Stimulated activated CD8-positive, alpha-beta memory T cell treated with anti-CD3 and anti-CD28 coated beads, Interleukin-12 subunit alpha, Interleukin-12 subunit beta, amount 100 ng/mL, for 1 hour (primary cell): ENCODE results near the gene ACOT7.

Source experiments
- DNase-seq: peaks from one replicate; pipeline ENCODE4 v3.0.0-alpha.2; 2020; ENCODE audit warnings: low read depth

Gene ACOT7

DNA sequence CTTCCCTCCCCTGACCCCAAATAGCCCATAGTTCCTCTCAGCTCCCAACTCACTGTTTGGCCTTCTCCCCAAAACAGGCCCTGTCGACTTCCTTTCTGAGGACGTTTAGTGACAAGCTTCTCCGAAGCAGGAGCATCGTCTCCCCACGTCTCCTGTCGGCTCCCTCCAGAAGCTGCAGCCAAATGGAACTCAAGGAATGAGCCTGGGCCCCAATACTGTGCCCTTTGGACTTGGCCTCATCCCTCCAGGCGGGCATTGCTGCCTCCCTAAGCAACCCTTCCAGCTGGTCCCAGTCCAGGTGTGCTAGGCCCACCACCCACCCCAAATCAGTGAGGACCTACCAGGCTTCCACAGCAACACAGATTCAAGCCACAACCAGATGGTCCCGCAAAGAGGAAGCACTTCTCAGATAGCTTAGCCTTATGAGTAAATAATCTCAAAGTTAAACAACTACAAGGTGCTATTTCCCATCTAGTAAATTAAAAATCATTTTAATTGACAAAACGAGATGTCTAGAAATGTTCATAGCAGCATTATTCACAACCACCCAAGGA lies 33.0 kb downstream of the ACOT7 start:
- DNase-seq: no peak

GRCh38 chr1:6360117-6360496 lies 33.5 kb downstream of the ACOT7 start:
- no peak for DNase-seq

DNA sequence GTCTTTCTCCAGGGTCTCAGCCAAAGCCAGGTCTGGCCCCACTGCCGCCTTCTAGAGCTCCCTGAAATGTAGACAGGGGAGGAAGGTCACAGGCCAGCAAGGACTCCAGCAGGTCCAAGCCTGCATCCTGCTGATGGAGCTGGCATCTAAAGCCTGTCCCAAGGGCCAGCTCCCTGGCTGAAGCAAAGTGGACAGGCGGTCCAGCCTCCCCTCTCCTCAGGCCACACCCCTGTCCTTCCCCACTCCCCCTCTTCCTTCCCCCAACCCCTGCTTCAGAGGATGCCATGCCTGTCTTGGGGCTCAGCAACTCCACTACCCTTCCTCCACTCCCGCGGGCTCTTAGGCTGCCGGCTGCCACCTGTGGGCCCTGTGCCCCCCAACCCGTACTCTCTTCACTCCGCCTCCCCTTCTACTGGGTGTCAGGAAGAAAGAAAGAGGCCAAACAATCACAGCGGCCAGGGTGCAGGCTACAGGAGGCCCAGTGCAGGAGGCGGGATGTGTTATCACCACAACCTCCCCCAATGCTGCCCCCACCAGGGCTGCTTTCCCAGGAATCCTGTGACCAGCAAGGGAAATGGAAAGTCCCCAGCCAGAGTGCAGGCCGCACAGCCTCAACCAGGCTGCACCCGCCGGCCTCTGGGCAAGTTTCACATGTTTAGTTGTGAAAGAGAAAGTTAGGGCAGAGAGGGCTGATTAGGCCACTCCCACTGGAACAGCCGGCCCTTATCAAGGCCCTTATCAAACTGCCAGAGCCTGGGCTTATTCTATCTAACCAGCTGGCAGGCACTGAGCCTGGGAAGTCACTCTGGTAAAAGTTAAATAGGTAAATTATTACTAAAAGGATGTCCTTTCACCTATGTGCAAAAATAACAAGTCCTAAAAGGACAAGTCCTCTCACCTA lies 34.1 kb downstream of the ACOT7 start:
- DNase-seq: peak; percentile 23

DNA sequence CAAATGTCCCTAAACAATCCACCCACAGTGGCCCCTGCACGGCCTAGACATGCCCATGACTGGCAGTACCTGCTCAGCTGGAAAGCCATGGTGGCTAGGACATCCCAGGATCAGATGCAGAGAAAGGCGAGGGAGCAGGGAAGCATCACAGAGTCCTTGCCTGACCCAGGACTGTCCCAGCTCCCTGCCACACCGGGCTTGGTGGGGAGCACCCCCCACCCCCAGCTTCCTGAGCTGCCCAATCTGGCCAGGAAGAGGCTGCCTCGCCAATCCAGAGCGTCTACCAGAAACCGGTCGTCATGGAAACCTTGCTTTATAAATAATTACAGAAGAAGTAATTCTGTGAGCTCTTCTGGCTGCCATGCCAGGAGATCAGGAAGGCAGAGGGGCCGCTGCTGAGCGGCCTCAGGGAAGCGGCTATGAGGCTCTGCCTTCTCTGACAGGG lies 34.8 kb downstream of the ACOT7 start:
- DNase-seq: no peak

DNA sequence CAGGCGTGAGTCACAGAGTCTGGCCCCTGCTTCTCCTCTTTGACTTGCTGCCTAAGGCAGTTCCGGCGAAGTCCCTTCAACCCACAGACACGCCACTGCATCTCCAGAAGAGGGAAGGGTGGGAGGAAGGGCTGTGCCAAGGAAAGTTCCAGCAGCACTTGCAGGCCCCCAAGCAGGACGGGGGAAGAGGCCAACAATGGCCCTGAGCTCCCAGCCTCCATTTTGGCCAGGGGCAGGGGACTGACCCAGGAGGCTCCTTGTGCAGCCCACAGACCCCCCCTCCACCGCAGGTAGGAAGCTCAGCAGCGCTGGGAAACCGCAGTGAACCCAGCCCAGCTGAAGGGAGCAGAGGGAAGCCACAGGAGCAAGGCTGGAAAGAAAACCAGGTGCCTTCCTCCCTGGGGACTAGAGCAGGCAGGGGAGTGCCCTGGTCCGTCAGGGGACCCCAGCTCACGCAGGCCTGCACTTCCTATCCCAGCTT lies 35.4 kb downstream of the ACOT7 start:
- no peak for DNase-seq

DNA sequence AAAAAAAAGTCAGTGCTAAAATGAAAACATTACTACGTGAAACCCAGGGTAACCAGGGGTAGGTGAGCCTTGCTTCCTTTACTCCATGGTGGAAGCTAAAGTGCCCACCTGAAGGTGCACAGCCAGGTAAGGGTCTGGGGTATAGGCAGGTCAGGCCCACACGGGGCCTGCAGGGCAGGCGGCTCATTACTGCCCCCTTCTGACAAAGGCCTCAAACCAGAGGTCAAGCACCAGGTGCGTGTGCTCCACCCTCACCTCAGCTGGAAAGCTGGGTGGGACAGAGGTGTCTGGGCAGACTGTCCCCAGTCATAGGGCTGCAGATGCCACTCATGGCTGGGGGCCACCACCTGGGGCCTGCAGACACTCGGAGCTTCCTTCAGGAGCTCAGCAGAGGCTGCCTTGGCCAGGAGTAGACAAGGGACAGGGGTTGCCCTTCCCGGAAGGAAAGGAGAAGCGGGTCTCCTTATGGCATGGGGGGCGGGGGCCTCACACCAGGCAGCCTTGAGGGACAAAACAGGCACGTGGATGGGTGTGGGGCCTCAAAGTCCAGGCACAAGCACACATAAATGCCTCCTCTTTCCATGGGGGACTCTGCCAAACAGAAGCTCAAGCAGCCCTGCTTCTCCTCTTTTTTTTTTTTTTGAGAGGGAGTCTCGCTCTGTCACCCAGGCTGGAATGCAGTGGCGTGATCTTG lies 36.2 kb downstream of the ACOT7 start:
- DNase-seq: no peak

- DNase-seq: no peak
Measured at GRCh38 chr1:6355621-6356020, 37.9 kb downstream of the ACOT7 start.

DNA sequence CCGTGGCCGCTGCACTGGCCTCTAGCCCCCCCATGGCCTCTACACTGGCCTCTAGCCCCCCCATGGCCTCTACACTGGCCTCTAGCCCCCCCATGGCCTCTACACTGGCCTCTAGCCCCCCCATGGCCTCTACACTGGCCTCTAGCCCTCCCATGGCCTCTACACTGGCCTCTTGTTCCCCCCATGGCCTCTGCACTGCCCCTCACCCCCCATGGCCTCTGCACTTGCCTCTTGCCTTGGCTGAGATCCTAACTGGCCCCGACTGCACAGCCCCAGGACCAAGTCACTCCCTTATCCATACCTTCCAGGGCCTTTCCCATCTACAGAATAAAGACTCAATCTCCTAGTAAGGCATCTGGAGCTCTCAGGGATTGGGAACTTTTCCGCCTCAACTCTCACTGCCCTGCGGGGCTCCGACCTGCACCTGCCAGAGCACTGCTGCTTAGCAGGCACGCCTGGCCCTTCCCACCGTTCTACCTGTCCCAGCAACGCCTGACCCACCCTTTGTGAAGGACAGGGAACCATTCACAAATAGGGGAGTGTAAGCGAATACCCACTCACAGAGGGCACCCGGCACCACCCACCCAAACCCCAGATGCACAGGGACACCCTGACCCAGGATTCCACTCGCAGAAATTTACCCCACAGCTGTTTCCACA lies 38.8 kb downstream of the ACOT7 start:
- DNase-seq: no peak

DNA sequence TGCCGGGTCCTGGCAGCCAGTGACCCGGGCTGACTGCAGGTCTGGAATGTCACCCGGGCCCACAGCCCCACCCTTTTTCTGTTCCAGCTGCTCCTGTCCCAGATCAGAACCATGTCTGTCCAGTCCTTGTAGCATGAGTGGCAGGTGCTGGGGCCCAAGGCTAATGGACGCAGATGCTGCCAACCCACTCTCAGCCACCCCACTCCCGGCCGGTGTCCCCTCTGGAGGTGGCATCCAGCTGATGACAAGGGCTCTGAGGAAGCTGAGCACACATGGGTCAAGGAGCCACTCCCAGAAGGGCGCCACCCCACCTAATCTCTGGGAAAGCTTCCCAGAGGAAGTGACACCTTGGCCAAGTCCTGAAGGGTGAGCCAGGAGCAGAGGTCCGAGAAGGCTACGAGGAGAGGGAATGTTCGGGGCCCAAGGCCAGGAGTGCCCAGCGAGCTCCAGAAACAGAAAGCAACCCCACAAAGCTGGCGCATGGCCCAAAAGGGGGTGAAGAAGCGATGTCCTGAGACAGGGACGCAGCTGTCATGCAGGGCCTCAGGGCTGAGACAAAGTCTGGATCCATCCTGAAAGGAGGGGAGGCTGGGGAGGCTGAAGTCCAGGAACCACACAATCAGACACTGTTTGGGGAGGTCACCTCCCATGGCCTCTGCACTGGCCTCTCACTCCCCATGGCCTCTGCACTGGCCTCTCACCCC lies 39.5 kb downstream of the ACOT7 start:
- no peak for DNase-seq

DNA sequence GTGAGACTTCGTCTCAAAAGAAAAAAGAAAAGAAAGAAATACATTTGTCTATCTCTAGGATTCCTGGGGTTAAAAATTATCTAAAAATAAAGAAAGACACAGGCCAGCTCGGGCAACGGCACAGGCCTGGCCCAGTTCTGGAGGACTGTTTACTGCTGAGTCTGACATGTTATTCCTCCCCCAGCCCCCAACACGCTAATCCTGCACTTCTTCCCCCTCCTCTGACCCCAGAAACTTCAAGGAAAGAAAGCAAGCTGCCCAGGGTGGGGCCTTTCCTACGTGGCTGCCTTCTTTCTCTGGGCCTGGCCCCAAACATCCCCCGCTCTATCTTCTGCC lies 40.0 kb downstream of the ACOT7 start:
- no peak for DNase-seq

DNA sequence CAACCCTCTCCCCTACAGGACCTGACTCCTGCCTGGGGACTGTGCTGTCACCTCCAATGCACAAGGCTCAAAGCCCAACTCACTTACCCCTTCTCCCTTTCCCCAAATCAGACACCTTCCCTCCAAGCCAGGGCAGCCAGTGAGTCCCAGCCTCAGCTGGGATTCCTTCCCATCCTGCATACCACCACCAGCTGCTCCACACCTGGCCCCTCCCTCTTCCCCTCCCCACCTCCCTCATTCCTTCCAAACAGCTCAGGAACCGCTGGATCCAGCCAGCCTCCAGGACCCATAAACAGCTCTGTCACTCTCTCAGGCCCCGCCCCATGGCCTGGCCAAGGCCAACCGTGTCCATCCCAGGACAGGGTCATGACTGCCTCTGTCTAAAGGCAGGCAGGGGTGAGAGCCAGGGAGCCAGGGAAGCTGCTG lies 41.4 kb downstream of the ACOT7 start:
- no peak for DNase-seq

GRCh38 chr1:6351480-6352137 lies 42.0 kb downstream of the ACOT7 start:
- no peak for DNase-seq

GRCh38 chr1:6350416-6351088 lies 43.0 kb downstream of the ACOT7 start:
- DNase-seq: no peak

GRCh38 chr1:6349254-6349943 lies 44.2 kb downstream of the ACOT7 start:
- DNase-seq: no peak

- DNase-seq: peak; percentile 36
Measured at GRCh38 chr1:6348511-6349191, 44.9 kb downstream of the ACOT7 start.

- DNase-seq: peak; percentile 45
Measured at GRCh38 chr1:6347641-6348487, 45.7 kb downstream of the ACOT7 start.

DNA sequence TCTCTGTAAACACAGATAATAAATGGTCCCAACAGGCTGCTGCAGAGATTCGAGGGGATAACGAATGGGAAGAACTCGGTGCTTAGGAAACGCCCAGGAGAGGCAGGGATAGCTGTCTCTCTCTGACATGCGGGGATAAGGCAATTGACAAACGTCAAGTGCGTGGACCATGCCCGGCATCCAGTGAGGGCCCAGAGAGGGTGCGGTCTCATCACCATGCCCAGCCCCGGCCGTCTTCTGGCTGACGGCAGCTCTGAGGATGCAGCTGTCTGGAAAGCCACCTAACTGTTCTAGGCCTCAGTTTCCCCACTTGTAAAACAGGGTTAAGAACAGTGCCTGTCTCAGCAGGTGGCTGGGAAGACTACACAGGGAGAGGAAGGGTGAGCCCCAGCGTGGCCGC lies 48.1 kb downstream of the ACOT7 start:
- no peak for DNase-seq

GRCh38 chr1:6345009-6345408 lies 48.6 kb downstream of the ACOT7 start:
- no peak for DNase-seq
